PC-9 (cell line): Measurements from ENCODE around the gene IQCK. TPM values are rescaled to one million over a fixed set of nuclear protein-coding genes. Genes with fewer than 3 reads are reported as not detected.

Experiments used
- BruUV-seq: library from RNA; stranded (reverse); fragments of 400-500 nt; replicated peaks from 2 replicates; lab custom pipeline; 2021; lab: Mats Ljungman, UMichigan
- CTCF ChIA-PET: fragments of 300-600 bp; sonication (Branson Sonifier 250); formaldehyde crosslinking; loops from one replicate; lab custom pipeline; 2022; ENCODE audit warnings: antibody characterized with exemption; lab: Charles Lee
- POLR2A ChIA-PET: fragments of 300-600 bp; sonication (Branson Sonifier 250); formaldehyde crosslinking; loops from one replicate; lab custom pipeline; 2022; ENCODE audit warnings: antibody characterized with exemption; ENCODE audit not compliant: unreplicated experiment; lab: Charles Lee
- DNase-seq, 2 experiments: peaks; one replicate each; pipeline versions ENCODE4 v3.0.0 to v3.0.0-alpha.2; 2015 to 2022; ENCODE audit warnings: mixed read lengths in 1 of 2
- H2AFZ ChIP-seq: fragments of 200-600 bp; sonication (generic); 2 replicates; pipeline ENCODE4 v1.8.1; 2017; ENCODE audit warnings: antibody characterized with exemption
- H3F3A ChIP-seq: fragments of 200-600 bp; sonication (generic); 2 replicates; pipeline ENCODE4 v1.8.1; 2017; ENCODE audit warnings: antibody characterized with exemption, mild to moderate bottlenecking, low read depth; ENCODE audit not compliant: insufficient read depth
- H3K27ac ChIP-seq: fragments of 200-600 bp; sonication (generic); 2 replicates; pipeline ENCODE4 v1.6.1; 2016; ENCODE audit warnings: mixed run types
- H3K27me3 ChIP-seq: fragments of 200-600 bp; sonication (generic); 2 replicates; pipeline ENCODE4 v1.6.1; 2016; ENCODE audit warnings: low read depth, mixed run types; ENCODE audit not compliant: insufficient read depth
- H3K36me3 ChIP-seq: fragments of 200-600 bp; sonication (generic); 2 replicates; pipeline ENCODE4 v1.6.1; 2016; ENCODE audit warnings: low read depth, mixed run types
- H3K4me1 ChIP-seq: fragments of 200-600 bp; sonication (generic); replicated peaks from 2 replicates; pipeline ENCODE4 v1.6.1; 2016; ENCODE audit warnings: mixed run types; ENCODE audit not compliant: insufficient read depth
- H3K4me2 ChIP-seq: fragments of 200-600 bp; sonication (generic); 2 replicates; pipeline ENCODE4 v1.6.1; 2017; ENCODE audit warnings: mixed run types
- H3K4me3 ChIP-seq: fragments of 200-600 bp; sonication (generic); 2 replicates; pipeline ENCODE4 v1.6.1; 2016; ENCODE audit warnings: mixed run types
- H3K79me2 ChIP-seq: fragments of 200-600 bp; sonication (generic); 2 replicates; pipeline ENCODE4 v1.6.1; 2017; ENCODE audit warnings: low read depth, mixed run types
- H3K9me2 ChIP-seq: fragments of 200-600 bp; sonication (generic); 2 replicates; pipeline ENCODE4 v1.8.1; 2017; ENCODE audit warnings: mild to moderate bottlenecking; ENCODE audit not compliant: insufficient read depth
- H3K9me3 ChIP-seq: fragments of 200-600 bp; sonication (generic); 2 replicates; pipeline ENCODE4 v1.8.1; 2016; ENCODE audit warnings: low read depth; ENCODE audit not compliant: insufficient read depth
- H4K20me1 ChIP-seq: fragments of 200-600 bp; sonication (generic); 2 replicates; pipeline ENCODE4 v1.8.1; 2017; ENCODE audit not compliant: insufficient read depth
- CTCF ChIP-seq: fragments of 200-600 bp; sonication (generic); conservative IDR thresholded peaks from 2 replicates; pipeline ENCODE4 v1.6.1; 2017; ENCODE audit warnings: mixed run types, antibody characterized with exemption, mild to moderate bottlenecking, moderate library complexity
- EZH2 ChIP-seq: fragments of 200-600 bp; sonication (generic); IDR thresholded peaks from 2 replicates; pipeline ENCODE4 v1.8.0; 2017; ENCODE audit warnings: antibody characterized with exemption, low read depth
- intact Hi-C: fragments of 100-400 bp; cut with micrococcal nuclease; formaldehyde crosslinking; loops from one replicate; pipeline ENCODE4 v1.10.0; 2022; ENCODE audit not compliant: unreplicated experiment
- total RNA-seq: library from RNA; stranded (reverse); gene quantifications from 2 replicates; pipeline ENCODE4 v1.2.3, GENCODE V29; 2021

Gene IQCK
- total RNA-seq, 1 experiment from 2014 or later = 21.6 TPM

GRCh38 chr16:19711643-19712042 is 6.4 kb upstream of the IQCK start:
- Histone ChIP-seq H3K79me2 (peaks cover 53% of the 10 kb centered on the region), H3F3A (peaks cover 14% of the 10 kb centered on the region), H3K9me2 (no peaks in the 10 kb centered on the region), H3K36me3 (peaks cover 25% of the 10 kb centered on the region), H2AFZ (no peak overlapping the region), H3K9me3 (no peaks in the 10 kb centered on the region), H4K20me1 (peaks cover 23% of the 10 kb centered on the region), H3K4me1 (peaks cover 12% of the 10 kb centered on the region), H3K4me3 (no peak overlapping the region), H3K27ac (no peak overlapping the region), H3K27me3 (no peaks in the 10 kb centered on the region), H3K4me2 (no peak overlapping the region)
- ChIA-PET POLR2A (interaction anchor here (0.6 kb wide), 1 partner anchor 11 kb away, joined by 3 read pairs; no protein-coding TSS in a partner anchor), CTCF (no interaction called here)
- intact Hi-C loops = loop anchor here (10.0 kb wide), 1 partner anchor 103 kb away; no protein-coding TSS in a partner anchor
- no peak for DNase-seq
- BruUV-seq = no TSS peak
- TF ChIP-seq CTCF (no peak), EZH2 (no peak)

GRCh38 chr16:19712418-19713058 is 5.5 kb upstream of the IQCK start:
- no peaks in the 10 kb centered on the region for H3K9me2 ChIP-seq
- H3K27me3 ChIP-seq = no peaks in the 10 kb centered on the region
- H3K4me2 ChIP-seq = no peak overlapping the region
- H3K79me2 ChIP-seq = peaks cover 62% of the 10 kb centered on the region
- H3K27ac ChIP-seq = no peak overlapping the region
- intact Hi-C loops = loop anchor here (10.0 kb wide), 1 partner anchor 102 kb away; no protein-coding TSS in a partner anchor
- H3F3A ChIP-seq = peaks cover 13% of the 10 kb centered on the region
- peaks cover 12% of the 10 kb centered on the region for H3K4me1 ChIP-seq
- H3K36me3 ChIP-seq = peaks cover 22% of the 10 kb centered on the region; the same call in 1 of the 2 replicates
- ChIA-PET CTCF (no interaction called here), POLR2A (no interaction called here)
- no peak overlapping the region for H3K4me3 ChIP-seq
- H4K20me1 ChIP-seq = peaks cover 23% of the 10 kb centered on the region
- no peaks in the 10 kb centered on the region for H3K9me3 ChIP-seq
- H2AFZ ChIP-seq = no peak overlapping the region
- no TSS peak for BruUV-seq
- TF ChIP-seq EZH2 = no peak
- TF ChIP-seq CTCF = no peak
- DNase-seq = no peak

GRCh38 chr16:19713697-19714096 is 4.4 kb upstream of the IQCK start:
- Histone ChIP-seq H3K4me3 (no peak overlapping the region), H3F3A (peaks cover 13% of the 10 kb centered on the region), H4K20me1 (peaks cover 23% of the 10 kb centered on the region), H3K27me3 (no peaks in the 10 kb centered on the region), H2AFZ (no peak overlapping the region), H3K79me2 (peaks cover 72% of the 10 kb centered on the region), H3K4me1 (peaks cover 12% of the 10 kb centered on the region), H3K27ac (no peak overlapping the region), H3K9me3 (no peaks in the 10 kb centered on the region), H3K9me2 (no peaks in the 10 kb centered on the region), H3K4me2 (no peak overlapping the region), H3K36me3 (peaks cover 22% of the 10 kb centered on the region; the same call in 1 of the 2 replicates)
- intact Hi-C loops = loop anchor here (10.0 kb wide), 1 partner anchor 101 kb away; no protein-coding TSS in a partner anchor
- no TSS peak for BruUV-seq
- DNase-seq = no peak
- ChIA-PET CTCF (no interaction called here), POLR2A (no interaction called here)
- no peak for TF ChIP-seq EZH2
- no peak for TF ChIP-seq CTCF
